GM10847 (cell line): ENCODE data around the gene TMEM117.

Experiments
- POLR2A ChIP-seq: IDR thresholded peaks from 2 replicates; pipeline ENCODE4 v1.6.1; 2011; ENCODE audit not compliant: insufficient read length; ENCODE audit errors: extremely low read depth

The TMEM117 gene

DNA sequence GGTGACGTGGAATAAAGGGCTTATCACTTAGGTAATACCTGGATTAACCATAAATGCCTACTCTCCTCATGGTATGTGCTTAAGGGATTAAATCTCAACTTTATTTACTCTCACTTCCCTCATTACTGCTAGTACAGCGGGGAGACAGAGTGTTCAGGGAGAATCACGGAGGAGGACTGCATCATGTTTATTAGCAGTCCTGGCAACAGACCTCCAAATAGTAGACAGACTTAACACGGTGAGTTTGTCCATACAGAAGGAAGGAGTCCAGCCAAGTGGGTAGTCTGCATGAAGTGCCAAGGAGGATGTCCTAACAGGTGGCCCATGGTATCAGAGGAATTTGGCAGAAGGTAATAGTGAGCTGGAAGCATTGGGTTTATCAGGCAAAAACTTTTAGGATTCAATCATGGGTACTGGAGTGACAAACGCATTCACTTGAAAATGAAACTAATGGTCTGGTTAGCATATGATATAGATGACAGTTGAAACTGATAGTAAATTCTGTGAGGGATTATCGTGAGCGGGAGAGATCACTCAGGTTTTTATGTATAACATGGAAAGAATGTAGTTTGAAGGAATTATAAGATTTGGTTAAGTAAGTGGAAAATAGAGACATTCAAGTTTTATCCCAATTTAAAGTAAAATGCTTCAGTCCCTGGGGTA is 471.8 kb downstream of the TMEM117 start:
- TF ChIP-seq POLR2A, result no peak

- TF ChIP-seq POLR2A, result no peak
Observed at GRCh38 chr12:44313188-44313587, 477.3 kb downstream of the TMEM117 start.

DNA sequence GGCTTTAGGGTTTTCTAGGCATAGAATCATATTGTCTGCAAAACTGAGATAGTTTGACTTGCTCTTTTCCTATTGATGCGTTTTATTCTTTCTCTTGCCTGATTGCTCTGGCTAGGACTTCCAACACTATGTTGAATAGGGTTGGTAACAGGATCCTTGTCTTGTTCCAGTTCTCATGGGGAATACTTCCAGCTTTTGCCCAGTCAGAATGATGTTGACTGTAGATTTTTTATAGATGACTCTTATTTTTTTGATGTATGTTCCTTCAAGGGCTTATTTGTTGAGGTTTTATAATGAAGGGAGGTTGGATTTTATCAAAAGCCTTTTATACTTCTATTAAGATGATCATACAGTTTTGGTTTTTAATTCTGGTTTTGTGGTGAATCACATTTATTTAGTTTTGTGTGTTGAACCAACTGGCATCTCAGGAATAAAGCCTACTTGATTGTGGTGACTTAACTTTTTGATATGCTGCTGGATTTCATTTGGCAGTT is 478.2 kb downstream of the TMEM117 start:
- no peak for TF ChIP-seq POLR2A

- no peak for TF ChIP-seq POLR2A
Observed at GRCh38 chr12:44317651-44318126, 481.8 kb downstream of the TMEM117 start.

DNA sequence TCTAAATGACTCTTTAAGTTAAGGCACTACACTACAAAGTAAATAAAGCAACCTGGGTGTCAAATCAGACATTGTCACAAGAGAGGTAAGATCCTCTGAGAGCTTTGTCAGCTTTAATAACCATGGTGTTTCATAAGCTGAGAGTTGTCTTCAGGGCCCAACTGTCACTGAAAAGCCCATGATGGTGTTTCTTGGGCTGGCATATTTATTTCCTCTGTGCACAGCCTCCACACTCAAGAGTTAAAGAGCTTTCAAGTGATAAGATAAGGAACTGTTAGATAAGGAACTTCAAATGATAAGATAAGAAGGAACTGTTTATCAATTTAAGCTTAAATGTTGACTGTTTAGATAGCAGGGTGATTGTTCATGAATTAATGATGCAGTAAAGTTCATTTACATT is 495.4 kb downstream of the TMEM117 start:
- TF ChIP-seq POLR2A, result no peak

DNA sequence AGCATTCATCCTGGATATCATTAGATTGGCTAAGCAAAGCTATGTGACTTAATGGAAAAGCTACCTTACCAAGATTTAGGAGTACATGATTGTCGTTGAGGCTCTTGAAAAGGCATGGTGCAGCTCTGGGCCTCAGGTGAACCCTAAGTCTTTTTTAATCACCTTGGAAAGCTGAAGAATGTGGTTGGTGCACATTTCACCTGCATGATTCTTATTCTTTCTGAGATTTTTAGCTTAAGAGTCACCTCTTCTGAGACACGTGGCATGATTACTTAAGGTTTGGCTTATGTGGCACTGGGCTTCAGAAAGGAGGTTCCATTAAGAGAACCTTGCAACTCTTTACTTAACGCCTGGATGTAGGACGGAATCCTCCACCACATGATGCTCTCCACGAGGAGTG is 498.5 kb downstream of the TMEM117 start:
- TF ChIP-seq POLR2A, result no peak

DNA sequence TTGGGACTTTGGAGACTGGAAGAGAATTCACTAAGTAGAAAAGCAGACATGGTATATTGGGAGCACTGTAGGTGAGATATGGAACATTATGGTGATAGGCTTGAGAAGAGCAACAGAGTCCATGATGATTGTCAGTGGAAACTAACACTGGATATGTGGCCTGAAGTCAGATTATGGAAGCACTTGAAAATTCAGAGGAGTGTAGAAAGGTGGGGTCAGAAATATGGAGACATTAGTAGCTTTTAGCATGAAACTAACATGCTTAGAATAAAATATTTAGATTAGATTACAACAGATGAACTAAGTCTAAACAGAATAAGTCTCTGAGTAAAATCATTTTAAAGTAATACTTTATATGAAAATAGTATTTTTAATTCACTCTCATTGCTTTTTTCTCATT is 499.1 kb downstream of the TMEM117 start:
- TF ChIP-seq POLR2A, result no peak

- TF ChIP-seq POLR2A, result no peak
Observed at GRCh38 chr12:44336577-44336976, 500.7 kb downstream of the TMEM117 start.

- TF ChIP-seq POLR2A, result no peak
Observed at GRCh38 chr12:44342371-44342770, 506.5 kb downstream of the TMEM117 start.

- TF ChIP-seq POLR2A, result no peak
Observed at GRCh38 chr12:44347145-44347544, 511.3 kb downstream of the TMEM117 start.

- TF ChIP-seq POLR2A, result no peak
Observed at GRCh38 chr12:44357494-44357893, 521.6 kb downstream of the TMEM117 start.

- no peak for TF ChIP-seq POLR2A
Observed at GRCh38 chr12:44358636-44359035, 522.8 kb downstream of the TMEM117 start.

GRCh38 chr12:44362947-44363346 is 527.1 kb downstream of the TMEM117 start:
- TF ChIP-seq POLR2A, result no peak

GRCh38 chr12:44367136-44367535 is 531.3 kb downstream of the TMEM117 start:
- no peak for TF ChIP-seq POLR2A

DNA sequence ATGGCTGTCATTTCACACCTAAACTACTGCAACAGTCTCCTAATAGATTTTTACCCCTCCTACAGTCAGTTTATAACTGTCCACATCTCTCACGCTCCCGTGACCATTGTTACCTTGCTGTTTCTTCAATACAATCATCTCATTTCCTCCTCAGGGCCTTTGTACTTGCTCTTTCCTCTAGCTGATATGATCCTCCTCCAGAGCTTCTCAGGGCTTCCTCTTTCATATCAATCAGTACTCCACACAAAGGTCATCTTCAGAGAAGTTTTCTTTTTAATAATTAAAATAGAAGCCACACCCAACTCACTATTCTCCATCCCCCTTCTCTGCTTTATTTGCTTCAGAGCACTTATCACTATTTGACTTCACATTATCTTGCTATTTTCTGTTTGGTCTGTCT is 532.0 kb downstream of the TMEM117 start:
- TF ChIP-seq POLR2A, result no peak

DNA sequence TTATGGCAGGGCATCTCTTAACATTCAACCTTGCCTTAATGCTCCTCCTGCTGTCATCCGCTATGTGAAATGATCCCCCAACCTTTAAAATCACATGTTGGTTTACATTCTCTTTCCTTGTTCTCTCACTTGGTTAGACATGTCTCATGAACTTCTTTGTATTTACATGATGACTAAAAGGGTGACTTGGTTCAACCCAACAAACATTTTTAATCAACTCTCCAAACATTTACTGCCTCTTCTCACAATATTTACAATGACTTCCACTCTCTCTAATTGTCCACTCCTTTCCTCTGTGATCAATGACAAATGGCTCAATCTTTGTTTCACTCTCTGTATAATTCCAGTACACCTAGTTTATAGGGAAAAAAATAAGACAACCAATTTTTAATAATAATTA is 534.1 kb downstream of the TMEM117 start:
- TF ChIP-seq POLR2A, result no peak

- no peak for TF ChIP-seq POLR2A
Observed at GRCh38 chr12:44370982-44371381, 535.1 kb downstream of the TMEM117 start.

DNA sequence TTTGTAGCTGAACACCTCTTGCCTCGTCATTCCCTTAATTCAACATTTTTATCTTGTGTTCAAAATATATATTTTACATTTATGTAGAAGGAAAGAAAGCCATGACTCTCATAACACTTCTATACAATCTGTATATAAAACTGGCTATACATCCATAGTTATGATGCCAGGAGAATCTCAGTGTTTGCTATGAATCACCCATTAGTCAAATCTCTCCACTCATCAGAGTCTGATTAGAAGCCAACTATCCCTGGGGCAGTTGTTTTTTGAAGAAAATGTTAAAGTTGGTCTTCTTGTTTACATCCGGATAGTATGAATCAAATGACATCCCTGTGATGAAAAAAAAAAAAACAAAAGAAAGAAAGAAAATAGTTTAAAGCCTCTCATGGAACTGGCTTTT is 536.4 kb downstream of the TMEM117 start:
- no peak for TF ChIP-seq POLR2A

DNA sequence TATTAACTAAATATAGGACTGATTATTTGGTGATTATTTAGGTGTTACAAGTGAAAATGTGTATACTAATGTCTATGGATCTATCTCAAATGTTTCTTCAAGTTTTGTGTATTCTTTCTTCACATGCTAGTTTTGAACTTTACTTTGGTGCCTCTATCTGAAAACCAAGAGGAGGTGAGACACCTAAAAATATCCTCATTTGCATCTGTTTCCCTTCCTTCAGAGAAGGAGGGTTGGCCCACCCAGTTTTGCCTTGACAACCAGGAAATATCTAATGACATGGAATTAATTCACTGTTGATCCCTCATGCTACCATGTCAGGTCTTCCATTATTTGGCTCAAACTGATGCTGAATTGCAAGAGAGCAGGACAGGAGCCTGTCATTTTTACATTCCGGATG is 539.8 kb downstream of the TMEM117 start:
- no peak for TF ChIP-seq POLR2A
